GM12878 (cell line): ENCODE results near the gene BBS9. TPM values are rescaled to one million over a fixed set of nuclear protein-coding genes. Genes with fewer than 3 reads are reported as not detected.

Experiments used
- ATAC-seq: fragments of 200-7000 bp; cut with Tn5 transposase; 3 replicates; pipeline ENCODE4 v1.9.1; 2020; ENCODE audit warnings: mild to moderate bottlenecking, moderate library complexity
- BruUV-seq: library from RNA; stranded (reverse); fragments of 400-500 nt; replicated peaks from 2 replicates; lab custom pipeline; 2021; lab: Mats Ljungman, UMichigan
- CTCF ChIA-PET: fragments of 300-600 bp; sonication (Branson Sonifier 250); formaldehyde crosslinking; extraction: SDS; loops from one replicate; lab custom pipeline; 2021; ENCODE audit warnings: inconsistent platforms; lab: Yijun Ruan, JAX
- POLR2A ChIA-PET: fragments of 350-600 bp; formaldehyde crosslinking; extraction: SDS; loops from one replicate; lab custom pipeline; 2021; ENCODE audit warnings: inconsistent platforms; lab: Charles Lee
- RAD21 ChIA-PET: fragments of 300-600 bp; sonication (Branson Sonifier 250); formaldehyde crosslinking; loops from one replicate; lab custom pipeline; 2023; ENCODE audit warnings: antibody characterized with exemption; ENCODE audit not compliant: unreplicated experiment; lab: Charles Lee
- SMC1A ChIA-PET: fragments of 300-600 bp; sonication (Branson Sonifier 250); formaldehyde crosslinking; loops from one replicate; lab custom pipeline; 2023; ENCODE audit not compliant: unreplicated experiment, uncharacterized antibody; lab: Charles Lee
- DNase-seq: peaks from one replicate; pipeline ENCODE4 v3.0.0-alpha.2; 2011; ENCODE audit warnings: low read depth, low spot score
- FAIRE-seq: peaks from 3 replicates; lab custom pipeline; 2011; peaks lifted over from hg19 to GRCh38; lab: Jason Lieb, UNC
- H2AFZ ChIP-seq: 2 replicates; pipeline ENCODE4 v1.6.0; 2011; ENCODE audit warnings: low read depth, low read length, control low read depth; ENCODE audit not compliant: control insufficient read depth
- H3K27ac ChIP-seq: 2 replicates; pipeline ENCODE4 v1.5.1; 2011; ENCODE audit warnings: control low read depth; ENCODE audit not compliant: control insufficient read depth, insufficient read depth
- H3K27me3 ChIP-seq, 2 experiments: replicated peaks in 1 of 2; 2 replicates each; pipeline versions ENCODE4 v1.6.0 to v1.6.1; 2011; ENCODE audit warnings: low read length in 1 of 2; ENCODE audit not compliant: control insufficient read depth in 2 of 2, insufficient read depth in 2 of 2
- H3K36me3 ChIP-seq, 2 experiments: 2 replicates each; pipeline ENCODE4 v1.5.1; 2011; ENCODE audit warnings: low read length in 1 of 2; ENCODE audit not compliant: control insufficient read depth in 2 of 2, insufficient read depth in 2 of 2
- H3K4me1 ChIP-seq: 2 replicates; pipeline ENCODE4 v1.6.1; 2011; ENCODE audit warnings: mild to moderate bottlenecking, low read length, moderate library complexity, mixed read lengths; ENCODE audit not compliant: control insufficient read depth, insufficient read depth
- H3K4me2 ChIP-seq: 2 replicates; pipeline ENCODE4 v1.6.0; 2011; ENCODE audit warnings: control low read depth; ENCODE audit not compliant: control insufficient read depth, insufficient read depth
- H3K4me3 ChIP-seq: fragments of 200-600 bp; sonication (generic); 2 replicates; pipeline ENCODE4 v1.5.1; 2016
- H3K79me2 ChIP-seq: 2 replicates; pipeline ENCODE4 v1.6.0; 2011; ENCODE audit warnings: low read length; ENCODE audit not compliant: control insufficient read depth, insufficient read depth
- H3K9ac ChIP-seq: 2 replicates; pipeline ENCODE4 v1.8.0; 2011; ENCODE audit warnings: low read length, control low read depth, mixed read lengths; ENCODE audit not compliant: control insufficient read depth, insufficient read depth
- H3K9me3 ChIP-seq: replicated peaks from 3 replicates; pipeline ENCODE4 v1.5.1; 2011; ENCODE audit warnings: mild to moderate bottlenecking, low read length; ENCODE audit not compliant: control insufficient read depth, insufficient read depth
- H4K20me1 ChIP-seq: 2 replicates; pipeline ENCODE4 v1.6.0; 2011; ENCODE audit not compliant: control insufficient read depth, insufficient read depth
- CEBPB ChIP-seq, 2 experiments: fragments of 150-350 bp in 1 of 2; IDR thresholded peaks; 2 replicates each; pipeline ENCODE4 v1.6.1; 2012 to 2014; ENCODE audit warnings: low read depth in 2 of 2, low read length in 2 of 2, borderline replicate concordance in 1 of 2, inconsistent platforms in 1 of 2
- MEF2A ChIP-seq: IDR thresholded peaks from 2 replicates; pipeline ENCODE4 v1.6.1; 2011; ENCODE audit warnings: low read depth, mild to moderate bottlenecking, low read length, moderate library complexity; ENCODE audit not compliant: insufficient read depth
- ZBED1 ChIP-seq: IDR thresholded peaks from 2 replicates; pipeline ENCODE4 v1.6.1; 2016; ENCODE audit warnings: borderline replicate concordance
- WGBS: methylation state at CpG from one replicate; pipeline ENCODE4 v1.1.6; 2016; ENCODE audit warnings: low lambda C conversion rate; ENCODE audit not compliant: insufficient replicate concordance, insufficient coverage; ENCODE audit errors: missing lambda C conversion rate; 5-methylcytosine and 5-hydroxymethylcytosine counted together
- in situ Hi-C: fragments of 300-500 bp; cut with MboI; formaldehyde crosslinking; loops from 9 replicates; pipeline ENCODE4 v1.14.3; 2018; ENCODE audit warnings: mixed read lengths
- intact Hi-C: fragments of 100-400 bp; cut with micrococcal nuclease; formaldehyde crosslinking; loops from one replicate; pipeline ENCODE4 v1.14.2; 2022; ENCODE audit not compliant: unreplicated experiment
- polyA plus RNA-seq, 11 experiments: library from polyadenylated mRNA; depleted of rRNA in 4 of 11; unstranded in 6 of 11; stranded (reverse) in 5 of 11; fragments of >200 nt; fragmentation: Nextera tagmentation in 4 of 11; fragmentation: Illumina TruSeq in 1 of 11; extraction: Ambion mirVana in 4 of 11; extraction: Trizol in 1 of 11; gene quantifications; 1 replicate in 1 of 11; 2 replicates in 10 of 11; pipeline versions ENCODE4 v1.2.1 to v1.2.3, GENCODE V29; 2011 to 2016; ENCODE audit warnings: inconsistent platforms in 2 of 11, missing spikeins in 2 of 11, low read depth in 1 of 11
- total RNA-seq, 4 experiments: library from RNA; depleted of rRNA in 3 of 4; stranded (reverse); fragments of >200 nt in 3 of 4; fragmentation: Illumina TruSeq in 1 of 4; extraction: Trizol in 1 of 4; gene quantifications; 2 replicates each; pipeline versions ENCODE4 v1.2.1 to v1.2.3, GENCODE V29; 2013 to 2021

The BBS9 gene
- total and polyA plus RNA-seq, 10 of the 15 experiments (the other 5 are each of a cell fraction or from before 2014, with no cell fraction given), result 1.2 to 5.6 (median 2.3) TPM

GRCh38 chr7:33432821-33433220, 303.5 kb downstream of the BBS9 start:
- Histone ChIP-seq H3K4me2 (no peak overlapping the region), H3K36me3 (no peaks in the 10 kb centered on the region), H3K9me3 (no peaks in the 10 kb centered on the region), H3K27ac (no peak overlapping the region), H3K27me3 (no peaks in the 10 kb centered on the region), H3K9ac (no peak overlapping the region), H3K79me2 (no peaks in the 10 kb centered on the region), H2AFZ (no peak overlapping the region), H3K4me3 (no peak overlapping the region), H3K4me1 (no peaks in the 10 kb centered on the region), H4K20me1 (no peaks in the 10 kb centered on the region)
- DNase-seq, result no peak
- ATAC-seq, result no peak
- SMC1A ChIA-PET, result no interaction called here
- POLR2A ChIA-PET, result no interaction called here
- no TSS peak for BruUV-seq
- 0% methylated on average over 1 of the region's 1 CpG for WGBS
- no peak for TF ChIP-seq ZBED1
- intact Hi-C loops, result no loop called here
- CTCF ChIA-PET, result no interaction called here
- RAD21 ChIA-PET, result no interaction called here
- FAIRE-seq, result no peak
- in situ Hi-C loops, result no loop called here

- Histone ChIP-seq H2AFZ (no peak overlapping the region), H3K79me2 (no peaks in the 10 kb centered on the region), H3K4me1 (no peaks in the 10 kb centered on the region), H3K9ac (no peak overlapping the region), H4K20me1 (no peaks in the 10 kb centered on the region), H3K4me2 (no peak overlapping the region), H3K9me3 (no peaks in the 10 kb centered on the region), H3K36me3 (no peaks in the 10 kb centered on the region), H3K27me3 (no peaks in the 10 kb centered on the region), H3K27ac (no peak overlapping the region), H3K4me3 (no peak overlapping the region)
- WGBS, result 94% methylated on average over 2 of the region's 2 CpGs
- intact Hi-C loops, result no loop called here
- no peak for FAIRE-seq
- RAD21 ChIA-PET, result no interaction called here
- no peak for TF ChIP-seq MEF2A
- no peak for TF ChIP-seq CEBPB (IDR thresholded peaks at IDR 0.05; ENCODE audit: borderline replicate concordance in 1 of 2, low read depth in 2 of 2, low read length in 2 of 2)
- no peak for ATAC-seq
- CTCF ChIA-PET, result interaction anchor here (0.6 kb wide), 1 partner anchor 82 kb away, joined by 3 read pairs; no protein-coding TSS in a partner anchor
- no TSS peak for BruUV-seq
- in situ Hi-C loops, result no loop called here
- POLR2A ChIA-PET, result no interaction called here
- no peak for DNase-seq
- SMC1A ChIA-PET, result no interaction called here
Measured at GRCh38 chr7:33433357-33433756, 304.0 kb downstream of the BBS9 start.
